PC-3 (cell line): ENCODE results near the gene ZNF225.

Experiments used
- CTCF ChIP-seq: fragments of 300-600 bp; sonication (generic); conservative IDR thresholded peaks from 2 replicates; pipeline ENCODE4 v1.5.1; 2017; ENCODE audit warnings: antibody characterized with exemption, low read depth, mild to moderate bottlenecking, low read length
- EZH2 ChIP-seq: fragments of 300-600 bp; sonication (generic); IDR thresholded peaks from one replicate; pipeline ENCODE4 v1.6.1; 2017; ENCODE audit warnings: antibody characterized with exemption, mild to moderate bottlenecking, low read length; ENCODE audit not compliant: unreplicated experiment
- EZH2phosphoT487 ChIP-seq: fragments of 300-600 bp; sonication (generic); IDR thresholded peaks from 2 replicates; pipeline ENCODE4 v1.6.1; 2018; ENCODE audit warnings: mild to moderate bottlenecking, antibody characterized with exemption, low read length, borderline replicate concordance

- TF ChIP-seq CTCF (no peak), EZH2 (no peak), EZH2phosphoT487 (no peak)
Measured at GRCh38 chr19:44113784-44114390, 688 bp downstream of the ZNF225 start.
